ENCODE results near the gene NMT1.

NMT1 gene

DNA sequence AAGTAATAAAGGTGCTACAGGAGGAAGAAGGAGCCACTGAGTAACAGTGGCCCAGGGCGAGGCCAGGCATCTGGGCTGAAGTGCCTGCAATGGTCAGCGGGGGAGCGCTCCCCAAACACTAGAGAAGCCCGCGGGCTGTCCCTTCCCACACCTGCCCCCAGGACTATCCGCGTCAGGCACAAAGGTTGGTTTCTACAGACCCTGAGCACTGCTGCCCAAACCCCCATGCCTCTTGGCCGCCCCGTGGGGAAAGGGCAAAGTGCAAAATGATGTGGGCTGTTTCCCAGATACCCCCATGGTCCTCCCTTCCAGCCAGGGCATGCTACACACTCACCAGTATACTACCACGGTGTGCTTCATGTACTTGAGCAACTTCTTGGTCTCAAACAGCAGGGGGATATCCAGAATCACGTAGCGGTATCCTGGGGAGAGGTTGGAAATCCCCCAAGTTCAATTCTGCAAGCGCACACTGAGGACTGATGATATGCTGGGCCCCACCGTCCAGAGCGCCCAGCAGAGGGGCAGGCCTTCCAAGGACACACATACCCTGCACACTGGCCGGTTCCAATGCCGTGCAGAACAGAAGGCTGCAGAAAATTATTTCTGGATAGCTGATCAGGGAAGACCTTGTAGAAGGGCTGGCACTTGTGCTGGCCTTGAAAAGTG, 31.2 kb upstream of the NMT1 start:
- no peak overlapping the region for H3K4me3 Mint-ChIP-seq
- H3K36me3 Mint-ChIP-seq (ENCODE audit: low read depth) = peaks cover 26% of the 10 kb centered on the region
- H3K27me3 Mint-ChIP-seq (ENCODE audit: low read depth) = no peaks in the 10 kb centered on the region
- DNase-seq (ENCODE audit: low spot score) = no peak
- H3K4me1 Mint-ChIP-seq (ENCODE audit: low read depth) = no peaks in the 10 kb centered on the region
- H3K9me3 Mint-ChIP-seq = no peaks in the 10 kb centered on the region
- no peak overlapping the region for H3K27ac Mint-ChIP-seq

DNA sequence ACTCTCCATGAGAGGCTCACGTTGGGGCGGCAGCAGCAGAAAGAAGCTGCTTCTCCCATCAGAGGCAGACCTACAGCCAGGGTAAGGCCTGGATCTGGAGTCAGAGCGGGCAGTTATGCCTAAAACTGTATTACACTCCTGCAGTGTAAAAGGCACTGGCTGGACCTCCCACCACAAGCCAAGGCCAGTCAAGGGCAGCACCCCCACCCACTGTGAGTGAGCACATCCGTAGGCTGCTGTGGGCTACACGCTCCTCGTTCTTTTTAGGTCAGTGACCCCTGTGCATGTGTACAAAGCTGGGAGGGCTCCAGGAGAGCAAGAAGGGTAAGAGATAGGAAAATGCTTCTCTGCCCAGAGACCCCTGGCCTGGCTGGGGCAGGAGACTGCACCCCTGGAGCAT, 30.4 kb upstream of the NMT1 start:
- no peak overlapping the region for H3K4me3 Mint-ChIP-seq
- H3K27me3 Mint-ChIP-seq (ENCODE audit: low read depth) = no peaks in the 10 kb centered on the region
- H3K27ac Mint-ChIP-seq = no peak overlapping the region
- H3K9me3 Mint-ChIP-seq = no peaks in the 10 kb centered on the region
- H3K4me1 Mint-ChIP-seq (ENCODE audit: low read depth) = no peaks in the 10 kb centered on the region
- H3K36me3 Mint-ChIP-seq (ENCODE audit: low read depth) = peaks cover 26% of the 10 kb centered on the region
- no peak for DNase-seq (ENCODE audit: low spot score)

DNA sequence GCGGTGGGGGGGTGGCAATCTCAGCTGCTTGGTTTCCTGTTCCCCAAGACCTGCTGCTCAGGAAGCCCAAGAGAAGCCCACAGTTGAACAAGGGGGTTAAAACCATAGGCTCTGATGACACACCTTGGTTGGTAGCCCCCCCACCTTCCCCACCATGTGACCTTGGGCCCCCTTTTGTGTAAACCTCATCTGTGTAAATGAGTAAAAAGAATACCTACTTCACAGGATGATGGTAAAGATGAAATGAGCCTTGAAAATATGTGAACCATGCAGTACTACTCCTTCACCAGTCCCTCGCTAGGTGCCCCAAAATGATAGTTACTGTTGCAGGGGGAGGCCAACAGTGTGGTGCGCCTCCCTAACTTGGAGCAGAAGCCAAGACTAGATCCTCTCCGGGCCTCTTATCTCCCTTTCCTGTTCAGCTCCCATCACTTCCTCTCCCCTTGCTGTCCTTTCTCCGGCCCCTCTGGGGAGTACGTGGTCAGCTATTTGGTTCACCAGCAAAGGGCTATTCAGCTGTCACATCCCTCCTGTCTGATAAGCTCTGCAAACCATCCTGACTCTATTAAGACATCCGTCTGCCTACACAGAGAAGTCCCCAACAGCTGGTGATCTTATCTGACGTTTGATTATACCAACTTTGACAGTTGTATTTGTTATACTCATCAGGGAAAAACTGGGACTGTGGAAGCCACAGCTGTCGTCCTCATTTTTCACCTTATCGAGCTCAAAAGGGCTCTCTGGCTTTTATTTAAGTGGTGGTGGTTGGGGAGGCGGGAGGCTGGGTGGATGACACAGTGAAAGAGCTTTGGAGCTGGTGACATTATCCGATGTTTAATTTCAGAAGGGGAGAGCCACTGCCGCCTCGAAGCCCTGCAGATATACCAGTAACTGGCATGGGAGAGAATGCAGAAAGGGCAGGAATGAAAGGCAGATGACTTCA, 29.6 kb upstream of the NMT1 start:
- H3K4me1 Mint-ChIP-seq (ENCODE audit: low read depth) = no peaks in the 10 kb centered on the region
- H3K4me3 Mint-ChIP-seq = no peak overlapping the region
- no peak for DNase-seq (ENCODE audit: low spot score)
- no peaks in the 10 kb centered on the region for H3K9me3 Mint-ChIP-seq
- no peaks in the 10 kb centered on the region for H3K27me3 Mint-ChIP-seq (ENCODE audit: low read depth)
- no peak overlapping the region for H3K27ac Mint-ChIP-seq
- H3K36me3 Mint-ChIP-seq (ENCODE audit: low read depth) = peaks cover 26% of the 10 kb centered on the region

DNA sequence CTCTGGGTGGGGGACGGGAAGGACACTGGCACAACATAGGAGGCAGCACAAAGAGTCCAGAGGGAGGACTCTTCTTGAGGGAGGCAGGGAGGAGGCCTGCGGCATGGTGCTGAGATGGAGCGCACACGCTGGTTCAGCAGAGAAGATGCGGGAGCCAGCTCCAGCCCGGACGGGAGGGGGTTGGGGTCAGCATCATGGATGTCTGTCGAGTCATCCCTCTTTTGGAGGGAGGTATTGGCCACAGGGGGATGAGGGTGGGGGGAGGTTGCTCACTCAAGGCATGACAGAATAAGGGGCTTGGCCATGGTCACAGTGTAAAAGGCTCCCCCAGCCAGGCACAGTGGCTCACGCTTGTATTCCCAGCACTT, 29.0 kb upstream of the NMT1 start:
- Mint-ChIP-seq H3K9me3 (no peaks in the 10 kb centered on the region), H3K4me1 (ENCODE audit: low read depth) (no peaks in the 10 kb centered on the region), H3K27ac (no peak overlapping the region), H3K36me3 (ENCODE audit: low read depth) (peaks cover 26% of the 10 kb centered on the region), H3K27me3 (ENCODE audit: low read depth) (no peaks in the 10 kb centered on the region), H3K4me3 (no peak overlapping the region)
- no peak for DNase-seq (ENCODE audit: low spot score)

DNA sequence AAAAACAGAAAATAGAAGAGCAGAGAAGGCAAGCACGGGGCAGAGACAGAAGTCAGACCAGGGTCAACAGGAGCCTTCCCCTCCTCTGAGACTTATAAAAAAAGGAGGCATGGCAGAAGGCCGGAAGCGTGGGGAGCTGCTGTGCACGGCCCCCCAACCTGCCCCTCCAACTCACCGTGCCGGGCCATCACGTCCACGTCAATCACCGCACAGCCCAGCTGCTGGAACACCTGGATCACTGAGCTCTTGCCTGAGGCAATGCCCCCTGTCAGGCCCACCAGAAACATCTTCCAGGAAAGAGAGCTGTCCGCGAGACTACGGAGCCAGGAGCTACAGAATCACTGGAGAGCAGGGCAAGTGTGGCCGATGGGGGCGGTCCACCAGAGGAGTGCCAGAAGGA, 26.5 kb upstream of the NMT1 start:
- Mint-ChIP-seq H3K9me3 (no peaks in the 10 kb centered on the region), H3K4me1 (ENCODE audit: low read depth) (peaks cover 3% of the 10 kb centered on the region), H3K4me3 (no peak overlapping the region), H3K27ac (no peak overlapping the region), H3K36me3 (ENCODE audit: low read depth) (peaks cover 25% of the 10 kb centered on the region), H3K27me3 (ENCODE audit: low read depth) (no peaks in the 10 kb centered on the region)
- no peak for DNase-seq (ENCODE audit: low spot score)

- H3K4me1 Mint-ChIP-seq (ENCODE audit: low read depth) = peaks cover 3% of the 10 kb centered on the region
- H3K27ac Mint-ChIP-seq = no peak overlapping the region
- no peaks in the 10 kb centered on the region for H3K9me3 Mint-ChIP-seq
- H3K4me3 Mint-ChIP-seq = no peak overlapping the region
- DNase-seq (ENCODE audit: low spot score) = no peak
- peaks cover 18% of the 10 kb centered on the region for H3K36me3 Mint-ChIP-seq (ENCODE audit: low read depth)
- no peaks in the 10 kb centered on the region for H3K27me3 Mint-ChIP-seq (ENCODE audit: low read depth)
Observed at GRCh38 chr17:45035848-45036247, 25.3 kb upstream of the NMT1 start.

GRCh38 chr17:45036691-45037090, 24.4 kb upstream of the NMT1 start:
- no peak for DNase-seq (ENCODE audit: low spot score)
- Mint-ChIP-seq H3K27ac (no peak overlapping the region), H3K4me3 (no peak overlapping the region), H3K4me1 (ENCODE audit: low read depth) (peaks cover 3% of the 10 kb centered on the region), H3K27me3 (ENCODE audit: low read depth) (no peaks in the 10 kb centered on the region), H3K36me3 (ENCODE audit: low read depth) (peaks cover 14% of the 10 kb centered on the region), H3K9me3 (no peaks in the 10 kb centered on the region)

DNA sequence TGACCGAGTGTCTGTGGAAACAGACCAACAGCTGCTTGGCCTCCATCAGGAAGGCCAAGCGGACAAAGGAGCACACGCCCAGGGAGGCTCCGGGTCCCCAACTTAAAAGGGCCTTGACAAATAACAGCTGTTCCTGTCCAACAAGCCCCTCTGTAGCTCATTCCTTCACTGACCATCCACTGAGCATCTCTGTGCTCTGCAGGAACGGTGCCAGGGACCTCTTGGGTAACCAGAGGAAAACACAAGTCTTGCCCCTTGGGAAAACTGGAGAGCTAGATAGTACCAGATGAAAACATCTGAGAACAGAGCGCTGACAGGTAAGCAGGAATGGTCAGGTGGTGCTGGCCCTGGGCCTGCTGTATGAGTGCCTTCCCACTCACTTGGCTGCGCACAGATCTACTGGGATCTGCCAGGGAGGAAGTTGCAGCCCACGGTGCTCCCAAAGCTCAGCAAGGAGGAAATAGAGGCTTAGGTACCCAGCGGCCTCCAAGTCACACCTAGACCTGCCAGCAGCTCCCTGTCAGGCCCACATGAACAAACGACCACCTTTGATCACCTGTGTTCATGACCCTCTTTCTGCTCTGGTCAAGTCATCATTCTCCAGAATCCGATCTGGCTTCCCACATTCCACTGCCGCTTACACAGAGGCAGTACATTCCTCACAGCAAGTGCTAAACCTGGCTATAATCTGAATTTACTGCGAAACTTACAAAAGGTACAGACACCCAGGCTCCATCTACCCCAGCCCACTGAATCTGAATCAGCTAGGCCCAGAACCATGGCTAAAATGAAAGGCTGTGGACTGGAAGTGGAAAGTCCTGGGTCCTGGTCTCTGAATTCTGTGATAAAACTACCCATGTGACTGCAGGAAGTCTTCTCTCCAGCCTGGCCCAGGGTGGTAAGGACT, 22.1 kb upstream of the NMT1 start:
- Mint-ChIP-seq H3K27me3 (ENCODE audit: low read depth) (no peaks in the 10 kb centered on the region), H3K4me3 (no peak overlapping the region), H3K27ac (no peak overlapping the region), H3K9me3 (no peaks in the 10 kb centered on the region), H3K36me3 (ENCODE audit: low read depth) (peaks cover 7% of the 10 kb centered on the region), H3K4me1 (ENCODE audit: low read depth) (peaks cover 18% of the 10 kb centered on the region)
- DNase-seq (ENCODE audit: low spot score) = no peak

DNA sequence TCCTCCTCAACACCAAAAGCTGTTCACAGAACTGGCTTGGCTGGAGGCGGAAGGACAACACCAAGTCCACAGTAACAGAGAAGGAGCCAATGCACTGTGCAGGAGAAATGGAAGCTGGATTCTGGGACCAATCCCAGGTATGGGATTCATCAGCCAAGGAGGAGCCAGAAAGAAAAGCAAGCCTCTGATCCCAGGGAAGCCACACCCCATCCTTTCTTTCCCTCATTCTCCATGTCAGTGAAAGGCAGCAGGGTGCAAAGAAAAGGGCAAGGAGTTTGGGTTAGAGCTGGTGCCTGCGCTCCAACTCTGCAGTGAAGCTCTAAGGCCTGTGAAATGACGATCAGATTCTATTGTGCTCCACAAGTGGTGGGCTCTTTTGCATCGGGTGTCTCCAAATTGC, 20.7 kb upstream of the NMT1 start:
- Mint-ChIP-seq H3K36me3 (ENCODE audit: low read depth) (peaks cover 5% of the 10 kb centered on the region), H3K4me3 (no peak overlapping the region), H3K4me1 (ENCODE audit: low read depth) (peaks cover 20% of the 10 kb centered on the region), H3K27me3 (ENCODE audit: low read depth) (no peaks in the 10 kb centered on the region), H3K9me3 (no peaks in the 10 kb centered on the region), H3K27ac (no peak overlapping the region)
- no peak for DNase-seq (ENCODE audit: low spot score)

DNA sequence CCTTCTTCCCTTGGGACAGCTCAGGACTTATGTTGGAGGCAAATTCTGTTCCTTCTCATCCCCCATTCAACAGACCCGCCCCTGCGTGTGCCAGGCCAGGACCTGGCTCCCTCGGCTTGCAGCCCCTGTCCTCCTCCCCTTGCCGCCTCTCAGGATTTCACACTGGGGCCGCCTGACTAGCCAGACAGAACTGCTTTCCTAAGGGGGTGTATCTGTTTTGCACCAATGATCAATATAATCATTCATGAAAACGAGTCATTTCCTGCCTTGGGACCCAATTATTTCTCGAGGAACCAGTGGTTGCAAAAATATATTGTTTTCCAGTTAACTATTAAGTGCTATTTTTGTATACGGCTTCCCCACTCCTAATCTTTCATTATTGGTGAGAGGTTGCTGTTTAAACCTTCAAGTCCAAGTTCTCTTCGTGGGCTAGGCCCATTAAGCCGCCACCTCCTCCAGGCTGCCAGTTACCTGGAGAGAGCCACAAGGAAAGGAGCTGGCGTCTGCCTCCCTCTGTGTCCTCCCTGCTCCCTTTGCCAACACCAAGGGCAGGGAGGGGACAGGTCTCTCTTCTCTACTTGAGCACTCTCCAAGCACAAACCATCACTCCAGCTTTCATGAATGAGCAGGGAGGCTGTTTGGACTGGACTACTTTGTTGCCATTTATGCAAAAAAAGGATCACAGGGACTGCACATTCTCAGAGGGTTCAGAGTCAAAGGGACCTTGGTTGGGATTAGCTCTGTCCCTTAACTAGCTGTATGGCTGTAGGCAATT, 18.6 kb upstream of the NMT1 start:
- Mint-ChIP-seq H3K27ac (no peak overlapping the region), H3K4me3 (no peak overlapping the region), H3K36me3 (ENCODE audit: low read depth) (peaks cover 14% of the 10 kb centered on the region), H3K27me3 (ENCODE audit: low read depth) (no peaks in the 10 kb centered on the region), H3K4me1 (ENCODE audit: low read depth) (peaks cover 24% of the 10 kb centered on the region), H3K9me3 (no peaks in the 10 kb centered on the region)
- DNase-seq (ENCODE audit: low spot score) = no peak

- Mint-ChIP-seq H3K27me3 (ENCODE audit: low read depth) (no peaks in the 10 kb centered on the region), H3K36me3 (ENCODE audit: low read depth) (peaks cover 17% of the 10 kb centered on the region), H3K4me3 (no peak overlapping the region), H3K9me3 (no peaks in the 10 kb centered on the region), H3K27ac (no peak overlapping the region), H3K4me1 (ENCODE audit: low read depth) (peaks cover 27% of the 10 kb centered on the region)
- DNase-seq (ENCODE audit: low spot score) = no peak
Observed at GRCh38 chr17:45043813-45044540, 17.1 kb upstream of the NMT1 start.

DNA sequence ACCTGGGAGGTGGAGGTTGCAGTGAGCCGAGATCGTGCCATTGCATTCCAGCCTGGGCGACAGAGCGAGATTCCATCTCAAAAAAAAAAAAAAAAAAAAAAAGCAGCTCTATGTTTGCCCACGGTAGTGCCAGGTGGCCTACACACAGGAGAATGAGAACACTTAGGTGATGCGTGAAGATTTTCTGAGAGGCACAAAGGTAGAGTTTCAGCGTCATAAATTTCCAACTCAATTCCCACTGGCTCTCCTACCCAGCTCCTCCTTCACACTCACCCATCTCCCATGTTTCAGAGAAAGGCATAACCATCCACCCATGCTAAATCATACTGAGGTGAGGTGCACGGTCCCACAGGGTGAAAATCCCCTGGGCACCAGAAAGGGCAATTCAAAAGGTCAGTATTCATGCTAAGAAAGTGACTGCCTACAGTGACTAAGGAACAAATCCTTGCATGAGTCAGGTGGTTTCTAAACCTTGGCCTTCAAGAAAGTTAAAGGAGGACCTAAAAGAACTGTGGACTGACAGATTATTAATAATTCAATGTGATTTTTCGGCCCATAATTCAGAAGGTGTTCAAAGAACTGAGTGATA, 14.5 kb upstream of the NMT1 start:
- no peak overlapping the region for H3K27ac Mint-ChIP-seq
- DNase-seq (ENCODE audit: low spot score) = peak; percentile 37
- H3K4me1 Mint-ChIP-seq (ENCODE audit: low read depth) = peaks cover 33% of the 10 kb centered on the region
- H3K27me3 Mint-ChIP-seq (ENCODE audit: low read depth) = no peaks in the 10 kb centered on the region
- H3K4me3 Mint-ChIP-seq = no peak overlapping the region
- H3K9me3 Mint-ChIP-seq = no peaks in the 10 kb centered on the region
- H3K36me3 Mint-ChIP-seq (ENCODE audit: low read depth) = peaks cover 22% of the 10 kb centered on the region
